ENCODE data around the gene PRG3. TPM values are rescaled to one million over a fixed set of nuclear protein-coding genes. Genes with fewer than 3 reads are reported as not detected.

PRG3 gene
- total RNA-seq, 4 donors from 2014 or later = not detected

GRCh38 chr11:57370941-57371340 is 10.0 kb downstream of the PRG3 start:
- intact Hi-C loops (cut with DNase I; ENCODE audit: low total_unique reads) = no loop called here

GRCh38 chr11:57370251-57370650 is 10.7 kb downstream of the PRG3 start:
- no peaks in the 10 kb centered on the region for H3K4me1 ChIP-seq
- no peaks in the 10 kb centered on the region for H3K27me3 ChIP-seq
- H3K4me3 ChIP-seq = no peak overlapping the region
- intact Hi-C loops (cut with DNase I; ENCODE audit: low total_unique reads) = no loop called here
- DNase-seq = no peak
- H3K9me3 ChIP-seq = no peaks in the 10 kb centered on the region
- H3K27ac ChIP-seq = no peak overlapping the region
- H3K36me3 ChIP-seq = no peaks in the 10 kb centered on the region
- no peak for TF ChIP-seq CTCF (IDR thresholded peaks at IDR 0.05)
- TF ChIP-seq POLR2A (IDR thresholded peaks at IDR 0.05) = no peak

More at GRCh38 chr11:57370941-57371340, 10.0 kb downstream of the PRG3 start:
- DNase-seq = no peak
- Histone ChIP-seq H3K27ac (no peak overlapping the region), H3K36me3 (no peaks in the 10 kb centered on the region), H3K27me3 (no peaks in the 10 kb centered on the region), H3K4me1 (no peaks in the 10 kb centered on the region), H3K4me3 (no peak overlapping the region), H3K9me3 (no peaks in the 10 kb centered on the region)
- TF ChIP-seq POLR2A (IDR thresholded peaks at IDR 0.05) (no peak), CTCF (IDR thresholded peaks at IDR 0.05) (no peak)

GRCh38 chr11:57368845-57369232 is 12.1 kb downstream of the PRG3 start:
- Histone ChIP-seq H3K4me3 (no peak overlapping the region), H3K27me3 (no peaks in the 10 kb centered on the region), H3K9me3 (no peaks in the 10 kb centered on the region), H3K27ac (no peak overlapping the region), H3K36me3 (no peaks in the 10 kb centered on the region), H3K4me1 (no peaks in the 10 kb centered on the region)
- no peak for DNase-seq
- TF ChIP-seq CTCF (IDR thresholded peaks at IDR 0.05) (no peak), POLR2A (IDR thresholded peaks at IDR 0.05) (no peak)
- intact Hi-C loops (cut with DNase I; ENCODE audit: low total_unique reads) = no loop called here

- Histone ChIP-seq H3K4me3 (no peak overlapping the region), H3K36me3 (no peaks in the 10 kb centered on the region), H3K9me3 (no peaks in the 10 kb centered on the region), H3K27ac (no peak overlapping the region), H3K27me3 (no peaks in the 10 kb centered on the region), H3K4me1 (no peaks in the 10 kb centered on the region)
- no peak for DNase-seq
- TF ChIP-seq POLR2A (IDR thresholded peaks at IDR 0.05) = no peak
- no peak for TF ChIP-seq CTCF (IDR thresholded peaks at IDR 0.05)
- intact Hi-C loops (cut with DNase I; ENCODE audit: low total_unique reads) = no loop called here
These were observed 12.7 kb downstream of the PRG3 start for GRCh38 chr11:57368106-57368844.

- intact Hi-C loops (cut with DNase I; ENCODE audit: low total_unique reads) = no loop called here
- no peak for TF ChIP-seq POLR2A (IDR thresholded peaks at IDR 0.05)
- TF ChIP-seq CTCF (IDR thresholded peaks at IDR 0.05) = no peak
- DNase-seq = no peak
These were observed 15.9 kb downstream of the PRG3 start for GRCh38 chr11:57364851-57365660.

More at GRCh38 chr11:57364851-57365660, 15.9 kb downstream of the PRG3 start:
- Histone ChIP-seq H3K27me3 (no peaks in the 10 kb centered on the region), H3K4me1 (no peaks in the 10 kb centered on the region), H3K4me3 (no peak overlapping the region), H3K36me3 (no peaks in the 10 kb centered on the region), H3K9me3 (no peaks in the 10 kb centered on the region), H3K27ac (no peak overlapping the region)
